ENCODE measurements around the gene SPATC1L. TPM values are rescaled to one million over a fixed set of nuclear protein-coding genes. Genes with fewer than 3 reads are reported as not detected.

Gene SPATC1L
- total RNA-seq, 2 experiments from 2014 or later = 4.2 to 4.4 TPM

GRCh38 chr21:46220847-46221246, 36.6 kb upstream of the SPATC1L start:
- H3K27me3 Mint-ChIP-seq = no peaks in the 10 kb centered on the region
- ChIA-PET POLR2A (no interaction called here), CTCF (no interaction called here)
- H3K4me1 Mint-ChIP-seq = peaks cover 6% of the 10 kb centered on the region
- H3K27ac Mint-ChIP-seq = no peak overlapping the region
- H3K36me3 Mint-ChIP-seq (ENCODE audit: low read depth) = peaks cover 16% of the 10 kb centered on the region
- no peak overlapping the region for H3K4me3 Mint-ChIP-seq
- DNase-seq = no peak
- no peaks in the 10 kb centered on the region for H3K9me3 Mint-ChIP-seq

GRCh38 chr21:46220275-46220810, 36.1 kb upstream of the SPATC1L start:
- H3K27me3 Mint-ChIP-seq = no peaks in the 10 kb centered on the region
- peaks cover 2% of the 10 kb centered on the region for H3K4me1 Mint-ChIP-seq
- POLR2A ChIA-PET = no interaction called here
- peaks cover 12% of the 10 kb centered on the region for H3K36me3 Mint-ChIP-seq (ENCODE audit: low read depth)
- no peak overlapping the region for H3K4me3 Mint-ChIP-seq
- no peak overlapping the region for H3K27ac Mint-ChIP-seq
- CTCF ChIA-PET = no interaction called here
- DNase-seq = no peak
- H3K9me3 Mint-ChIP-seq = no peaks in the 10 kb centered on the region

DNA sequence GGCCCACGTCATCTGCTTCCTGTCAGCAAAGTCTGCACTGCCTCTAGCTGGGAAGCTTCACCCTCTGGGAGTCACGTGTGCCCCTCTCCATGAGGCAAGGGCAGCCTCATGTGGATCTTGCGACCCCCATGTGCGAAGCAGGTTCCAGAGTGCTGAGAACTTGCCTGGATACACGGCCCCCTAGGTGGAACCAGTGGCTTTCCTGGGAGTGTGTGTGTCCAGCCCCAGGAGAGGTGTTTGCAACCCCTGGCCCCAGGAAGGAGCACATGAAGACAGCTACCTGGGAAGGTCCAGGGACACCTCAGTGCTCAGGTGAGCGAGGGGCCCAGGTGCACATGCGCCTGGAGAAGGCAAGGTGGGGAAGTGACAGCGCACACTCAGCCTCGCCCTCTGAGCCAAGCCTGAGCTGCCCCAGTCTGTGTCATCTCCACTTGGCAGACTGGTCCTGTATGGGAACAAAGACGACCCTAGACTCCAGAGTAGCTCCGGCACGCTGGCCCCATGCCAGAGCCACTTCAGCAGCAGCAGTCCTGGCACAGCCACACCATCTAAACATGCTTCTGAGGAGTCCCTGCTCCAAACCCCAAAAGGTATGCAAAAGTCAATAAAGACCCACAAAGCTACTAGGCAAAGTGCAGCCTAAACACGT, 35.5 kb upstream of the SPATC1L start:
- Mint-ChIP-seq H3K4me3 (no peak overlapping the region), H3K27me3 (no peaks in the 10 kb centered on the region), H3K9me3 (no peaks in the 10 kb centered on the region), H3K36me3 (ENCODE audit: low read depth) (peaks cover 12% of the 10 kb centered on the region), H3K27ac (no peak overlapping the region), H3K4me1 (peaks cover 2% of the 10 kb centered on the region)
- no peak for DNase-seq
- ChIA-PET CTCF (interaction anchor here (0.7 kb wide), 1 partner anchor 76 kb away, joined by 3 read pairs; no protein-coding TSS in a partner anchor), POLR2A (no interaction called here)

- ChIA-PET CTCF (interaction anchor here (0.7 kb wide), 1 partner anchor 76 kb away, joined by 3 read pairs; no protein-coding TSS in a partner anchor), POLR2A (no interaction called here)
- H3K9me3 Mint-ChIP-seq = no peaks in the 10 kb centered on the region
- no peak overlapping the region for H3K4me3 Mint-ChIP-seq
- no peak overlapping the region for H3K27ac Mint-ChIP-seq
- H3K36me3 Mint-ChIP-seq (ENCODE audit: low read depth) = peaks cover 12% of the 10 kb centered on the region
- H3K27me3 Mint-ChIP-seq = no peaks in the 10 kb centered on the region
- no peak for DNase-seq
- peaks cover 2% of the 10 kb centered on the region for H3K4me1 Mint-ChIP-seq
Measured at GRCh38 chr21:46218906-46219590, 34.8 kb upstream of the SPATC1L start.

DNA sequence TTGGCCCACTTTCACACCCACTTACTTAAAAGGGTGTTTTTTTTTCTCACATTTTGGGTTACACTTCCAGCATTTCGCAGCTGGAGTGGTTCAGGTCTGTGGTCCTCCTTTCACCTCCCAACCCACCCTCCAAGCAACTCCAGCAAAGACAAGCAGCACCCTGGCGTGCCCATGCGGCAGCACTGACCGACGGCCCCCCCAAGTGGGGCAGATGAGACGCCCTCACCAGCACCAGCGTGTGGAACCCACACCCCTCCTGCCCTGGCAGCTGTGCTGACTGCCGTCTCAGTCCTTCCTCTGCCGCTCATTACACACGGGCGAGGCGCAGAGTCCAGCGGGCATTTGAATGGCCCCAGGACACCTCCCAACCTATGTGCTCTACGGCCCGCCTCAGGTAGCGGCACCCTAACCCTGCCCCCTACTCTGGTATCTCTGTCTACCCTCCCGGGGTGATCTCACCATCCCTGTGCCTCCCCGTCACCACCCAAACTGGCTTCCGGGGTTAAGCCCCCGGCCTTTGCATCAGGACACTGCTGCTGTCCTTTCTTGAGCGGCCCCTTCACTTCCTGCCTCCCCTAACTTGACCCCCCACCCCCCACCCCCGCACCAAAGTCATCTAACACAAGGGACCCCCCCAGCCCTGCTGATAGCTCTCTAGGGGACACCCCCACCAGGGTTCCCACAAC, 33.4 kb upstream of the SPATC1L start:
- Mint-ChIP-seq H3K27ac (no peak overlapping the region), H3K9me3 (no peaks in the 10 kb centered on the region)
- CTCF ChIA-PET = interaction anchor here (0.6 kb wide), 1 partner anchor 75 kb away, joined by 3 read pairs; no protein-coding TSS in a partner anchor

GRCh38 chr21:46216132-46216747, 32.0 kb upstream of the SPATC1L start:
- ChIA-PET CTCF (interaction anchor here (1.5 kb wide), 1 partner anchor 73 kb away, joined by 3 read pairs; no protein-coding TSS in a partner anchor), POLR2A (interaction anchor here (1.0 to 1.2 kb wide), 2 partner anchors 12 to 88 kb away, joined by 3 read pairs; partner anchors contain the start of gene LSS)
- peaks cover 2% of the 10 kb centered on the region for H3K4me1 Mint-ChIP-seq
- no peaks in the 10 kb centered on the region for H3K27me3 Mint-ChIP-seq
- peak overlapping the region; percentile 49 for H3K27ac Mint-ChIP-seq
- H3K36me3 Mint-ChIP-seq (ENCODE audit: low read depth) = peaks cover 8% of the 10 kb centered on the region
- no peak for DNase-seq
- H3K4me3 Mint-ChIP-seq = no peak overlapping the region
- H3K9me3 Mint-ChIP-seq = no peaks in the 10 kb centered on the region

More for the DNA sequence above, 33.4 kb upstream of the SPATC1L start:
- peaks cover 2% of the 10 kb centered on the region for H3K4me1 Mint-ChIP-seq
- H3K36me3 Mint-ChIP-seq (ENCODE audit: low read depth) = peaks cover 12% of the 10 kb centered on the region
- no peaks in the 10 kb centered on the region for H3K27me3 Mint-ChIP-seq
- H3K4me3 Mint-ChIP-seq = no peak overlapping the region
- no peak for DNase-seq
- POLR2A ChIA-PET = no interaction called here

DNA sequence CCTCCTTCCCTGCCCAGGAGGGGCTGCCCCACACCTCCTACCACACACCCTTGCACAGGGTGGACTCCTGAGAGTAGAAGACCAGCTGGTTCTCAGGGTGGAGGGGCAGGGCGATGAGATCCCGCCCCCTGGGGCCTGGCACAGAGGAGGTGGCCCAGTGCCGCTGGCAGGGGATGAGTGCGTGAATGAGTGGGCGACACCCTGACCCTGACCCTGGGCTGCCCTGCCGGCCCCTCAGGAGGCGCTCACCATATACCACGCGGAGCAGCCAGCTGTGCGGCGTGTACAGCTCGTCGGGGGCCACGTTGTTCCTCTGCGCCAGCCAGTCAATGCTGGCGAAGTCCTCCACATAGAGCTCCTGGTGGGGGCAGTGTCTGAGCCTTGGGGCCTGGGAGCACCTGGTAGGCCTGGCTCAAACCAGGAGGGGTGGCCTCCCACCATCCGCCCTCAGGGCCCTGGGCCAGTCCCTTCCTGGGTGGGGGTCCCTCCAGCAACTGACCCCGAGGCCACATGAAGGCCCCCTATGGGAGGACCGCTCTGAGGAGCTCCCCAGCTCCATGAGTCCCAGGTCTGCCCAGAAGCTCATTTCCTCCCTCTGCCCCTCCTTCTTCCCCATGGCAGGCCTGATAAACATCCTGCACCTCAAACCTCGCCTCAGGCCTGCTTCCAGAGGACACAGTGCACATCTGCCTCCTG, 31.3 kb upstream of the SPATC1L start:
- no peaks in the 10 kb centered on the region for H3K27me3 Mint-ChIP-seq

DNA sequence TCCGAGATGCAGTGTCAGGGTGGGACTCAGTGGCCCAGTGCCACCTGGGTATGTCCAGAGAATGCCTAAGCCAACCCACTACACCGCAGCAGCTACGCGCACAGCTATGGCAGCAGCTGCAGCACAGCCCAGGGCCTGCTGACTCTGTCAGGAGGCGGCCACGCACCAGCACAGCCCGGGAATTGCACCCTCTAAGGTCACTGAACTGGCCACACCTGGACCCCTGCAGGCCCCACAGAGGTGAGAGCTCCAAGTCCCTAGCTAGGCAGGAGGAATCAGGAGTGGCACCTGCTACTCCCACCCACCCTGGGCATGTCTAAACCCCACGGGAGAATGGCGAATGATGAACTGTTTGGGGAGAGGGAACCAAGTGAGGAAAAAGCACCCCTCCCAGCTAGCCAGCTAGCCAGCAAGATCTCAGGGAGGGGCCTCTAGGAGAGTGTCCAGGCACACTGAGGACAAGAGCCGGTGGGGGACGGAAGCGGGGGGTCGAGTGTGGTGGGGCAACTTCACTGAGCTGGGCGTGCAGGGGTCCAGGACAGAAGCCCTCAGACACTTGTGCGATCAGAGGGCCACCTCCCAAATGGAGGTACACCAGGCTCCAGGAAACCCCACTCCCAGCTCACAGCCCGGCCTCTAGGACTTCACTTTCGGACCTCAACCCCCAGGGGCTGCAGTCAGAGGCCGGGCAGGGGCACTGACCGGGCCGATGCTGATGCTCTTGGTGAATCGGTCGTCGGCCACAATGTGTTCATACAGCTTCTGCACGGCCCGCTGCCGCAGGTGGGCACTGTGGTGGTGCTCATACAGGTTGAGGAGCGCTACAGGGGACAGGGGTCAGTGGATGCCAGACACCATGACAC, 30.4 kb upstream of the SPATC1L start:
- ChIA-PET POLR2A (interaction anchor here (1.2 kb wide), 1 partner anchor 13 kb away, joined by 3 read pairs; the partner anchor contains the start of gene LSS), CTCF (interaction anchor here (1.5 kb wide), 1 partner anchor 71 kb away, joined by 3 read pairs; no protein-coding TSS in a partner anchor)
- Mint-ChIP-seq H3K36me3 (ENCODE audit: low read depth) (peaks cover 1% of the 10 kb centered on the region), H3K27ac (no peak overlapping the region), H3K9me3 (no peaks in the 10 kb centered on the region), H3K4me3 (no peak overlapping the region), H3K27me3 (no peaks in the 10 kb centered on the region), H3K4me1 (peaks cover 2% of the 10 kb centered on the region)
- no peak for DNase-seq

More for the DNA sequence above, 31.3 kb upstream of the SPATC1L start:
- H3K9me3 Mint-ChIP-seq = no peaks in the 10 kb centered on the region
- ChIA-PET POLR2A (interaction anchor here (1.0 to 1.2 kb wide), 2 partner anchors 13 to 87 kb away, joined by 3 read pairs; partner anchors contain the start of gene LSS), CTCF (interaction anchor here (1.5 kb wide), 1 partner anchor 72 kb away, joined by 3 read pairs; no protein-coding TSS in a partner anchor)
- no peak for DNase-seq
- H3K36me3 Mint-ChIP-seq (ENCODE audit: low read depth) = peaks cover 7% of the 10 kb centered on the region
- peak overlapping the region; percentile 49 for H3K27ac Mint-ChIP-seq
- H3K4me3 Mint-ChIP-seq = no peak overlapping the region
- peaks cover 2% of the 10 kb centered on the region for H3K4me1 Mint-ChIP-seq

GRCh38 chr21:46213620-46214286, 29.5 kb upstream of the SPATC1L start:
- POLR2A ChIA-PET = no interaction called here
- no peaks in the 10 kb centered on the region for H3K9me3 Mint-ChIP-seq
- CTCF ChIA-PET = interaction anchor here (0.8 kb wide), 1 partner anchor 71 kb away, joined by 3 read pairs; no protein-coding TSS in a partner anchor
- H3K27me3 Mint-ChIP-seq = no peaks in the 10 kb centered on the region
- H3K27ac Mint-ChIP-seq = no peak overlapping the region
- peaks cover 2% of the 10 kb centered on the region for H3K4me1 Mint-ChIP-seq
- no peak overlapping the region for H3K4me3 Mint-ChIP-seq
- peaks cover 7% of the 10 kb centered on the region for H3K36me3 Mint-ChIP-seq (ENCODE audit: low read depth)
- no peak for DNase-seq

DNA sequence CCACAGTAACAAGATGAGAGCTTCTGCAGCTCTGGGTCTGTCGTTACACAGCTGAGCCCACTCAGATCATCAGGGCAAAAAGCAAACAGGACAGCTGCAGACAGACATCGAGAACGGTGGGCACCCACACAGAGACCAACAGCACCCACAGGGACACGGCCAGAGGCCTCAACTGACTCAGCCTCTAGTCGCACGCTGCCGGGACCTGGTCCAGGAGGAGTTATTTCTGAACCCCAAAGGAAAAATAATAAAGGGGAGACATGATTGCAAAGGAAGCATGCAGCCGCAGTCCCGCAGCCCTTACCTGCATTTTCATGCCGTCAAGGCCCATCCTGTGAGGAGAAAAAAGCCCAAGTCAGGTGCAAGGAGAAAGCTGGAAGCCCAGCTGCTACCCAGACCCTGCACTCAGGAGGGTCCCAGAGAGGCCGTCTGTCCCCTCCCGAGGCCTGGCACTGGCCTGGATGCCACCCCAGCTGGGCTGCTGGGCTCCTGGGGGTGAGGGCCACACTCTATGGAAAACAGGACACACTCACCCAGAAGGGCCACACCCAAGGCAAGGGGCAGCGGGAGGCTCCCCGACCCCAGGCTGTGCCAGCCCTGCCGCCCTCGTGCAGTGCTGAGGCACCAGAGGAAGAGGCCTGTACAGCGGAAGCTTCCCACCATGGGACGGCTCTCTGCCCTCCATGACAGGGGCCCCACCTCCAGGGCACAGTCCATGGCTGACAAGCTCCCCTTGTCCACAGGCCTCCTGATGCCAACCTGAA, 28.6 kb upstream of the SPATC1L start:
- H3K27me3 Mint-ChIP-seq = no peaks in the 10 kb centered on the region
- H3K27ac Mint-ChIP-seq = no peak overlapping the region
- no peak overlapping the region for H3K4me3 Mint-ChIP-seq
- CTCF ChIA-PET = interaction anchor here (0.8 kb wide), 1 partner anchor 70 kb away, joined by 3 read pairs; no protein-coding TSS in a partner anchor
- H3K9me3 Mint-ChIP-seq = no peaks in the 10 kb centered on the region
- peaks cover 7% of the 10 kb centered on the region for H3K36me3 Mint-ChIP-seq (ENCODE audit: low read depth)
- POLR2A ChIA-PET = no interaction called here
- peaks cover 2% of the 10 kb centered on the region for H3K4me1 Mint-ChIP-seq
- DNase-seq = no peak
